Psoas muscle (tissue), 8 donors: Measurements from ENCODE around the gene MMUT. TPM values are rescaled to one million over a fixed set of nuclear protein-coding genes. Genes with fewer than 3 reads are reported as not detected.
"Not testable (repeated sequence)": the region's sequence is repeated elsewhere in the genome, so short reads cannot be mapped to it uniquely, and the experiment has no call there.

Source experiments
- ATAC-seq, 4 donors: fragments of 200-7000 bp; cut with Tn5 transposase; one replicate each; pipeline ENCODE4 v1.9.1; 2020; ENCODE audit warnings: moderate library complexity in 3 of 4, mild to moderate bottlenecking in 2 of 4
- DNase-seq, 2 donors: peaks; one replicate each; pipeline ENCODE4 v3.0.0-alpha.2; 2020
- H3K27ac ChIP-seq: fragments of 200-600 bp; one replicate; pipeline ENCODE4 v1.8.0; 2022
- H3K27me3 ChIP-seq, 3 donors: fragments of 200-600 bp in 1 of 3; one replicate each; pipeline versions ENCODE4 v1.6.1 to v1.8.0; 2013 to 2022; ENCODE audit warnings: low read length in 2 of 3, mild to moderate bottlenecking in 2 of 3, moderate library complexity in 1 of 3; ENCODE audit not compliant: insufficient read depth in 3 of 3
- H3K36me3 ChIP-seq, 2 donors: fragments of 200-600 bp in 1 of 2; one replicate each; pipeline versions ENCODE4 v1.6.1 to v1.8.0; 2013 to 2022; ENCODE audit warnings: low read depth in 1 of 2, mild to moderate bottlenecking in 1 of 2, moderate library complexity in 1 of 2; ENCODE audit not compliant: insufficient read depth in 1 of 2
- H3K4me1 ChIP-seq: fragments of 200-600 bp; one replicate; pipeline ENCODE4 v1.8.0; 2022
- H3K4me3 ChIP-seq: fragments of 200-600 bp; one replicate; pipeline ENCODE4 v1.8.0; 2022; ENCODE audit warnings: mild to moderate bottlenecking
- H3K9me3 ChIP-seq: fragments of 200-600 bp; one replicate; pipeline ENCODE4 v1.8.0; 2022
- CTCF ChIP-seq: fragments of 200-600 bp; IDR thresholded peaks from one replicate; pipeline ENCODE4 v1.8.0; 2022; ENCODE audit warnings: antibody characterized with exemption
- WGBS, 3 donors: extraction: QIAGEN DNeasy Blood & Tissue Kit; methylation state at CpG; one replicate each; pipeline versions ENCODE4 v1.1.6 to v1.1.7; 2013; 5-methylcytosine and 5-hydroxymethylcytosine counted together
- intact Hi-C, 2 donors: fragments of 100-400 bp; cut with DNase I; formaldehyde crosslinking; loops; one replicate each; pipeline versions ENCODE4 v1.11.0 to v1.14.2; 2022
- polyA plus RNA-seq, 3 donors: library from polyadenylated mRNA; stranded (reverse); fragments of 200-250 nt; gene quantifications; one replicate each; pipeline ENCODE4 v1.2.3, GENCODE V29; 2013
- total RNA-seq, 4 donors: library from RNA; stranded (reverse); fragmentation: NEBNext Ultra II Directional in 2 of 4; extraction: Animal tissue kit (Norgen Biotek cat#: 25700) in 2 of 4; gene quantifications; one replicate each; pipeline versions ENCODE4 v1.2.1 to v1.2.4, GENCODE V29; 2021 to 2023
- donor health status: healthy with polysubstance abuse.
- donor health status: DM: no; HTN: no; CAD: no; lungs with moderate emphysema.
- donor health status: Bipolar disorder and iron deficiency.
- donor health status: healthy.
- donor health status: DM: yes; HTN: yes; CAD: no.
- donor health status: DM: no; HTN: no; CAD: no.
- donor health status: DM: no; HTN: no; CAD: no.
- donor health status: DM: yes; HTN: yes; CAD: no.

Gene MMUT
- total and polyA plus RNA-seq, 7 donors, result 13.1 to 24.5 (median 22.1) TPM

DNA sequence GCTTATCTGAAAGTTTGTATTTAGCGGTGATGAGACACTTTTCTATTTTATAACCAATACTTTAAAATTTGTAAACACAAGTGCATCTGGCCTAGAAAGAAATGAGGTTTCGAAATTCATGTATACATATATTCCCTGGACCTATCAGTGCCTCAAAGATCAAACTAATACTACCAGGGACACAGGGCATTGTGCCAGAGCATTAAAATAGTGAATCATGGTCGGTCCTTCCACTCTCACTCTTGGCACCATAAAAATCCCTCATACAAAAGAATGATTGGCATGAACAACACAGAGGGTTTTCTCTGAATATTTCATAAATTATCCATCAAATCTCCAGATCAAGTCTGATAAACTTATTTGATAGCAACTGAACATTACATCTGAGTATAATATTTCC is 62.0 kb downstream of the MMUT start:
- no peaks in the 10 kb centered on the region for H3K36me3 ChIP-seq
- no peak overlapping the region for H3K4me3 ChIP-seq
- H3K27ac ChIP-seq, result no peak overlapping the region
- no peaks in the 10 kb centered on the region for H3K4me1 ChIP-seq
- no peak for TF ChIP-seq CTCF
- no peaks in the 10 kb centered on the region for H3K27me3 ChIP-seq
- DNase-seq, result no peak
- WGBS, 3 donors, result 58 to 73% (median 63%) methylated on average over 3 of the region's 3 CpGs
- intact Hi-C loops, result no loop called here
- H3K9me3 ChIP-seq, result no peaks in the 10 kb centered on the region
- no peak for ATAC-seq

GRCh38 chr6:49386667-49387508 is 76.2 kb downstream of the MMUT start:
- ATAC-seq, H3K27me3 ChIP-seq, H3K4me3 ChIP-seq, DNase-seq, H3K4me1 ChIP-seq, H3K9me3 ChIP-seq, intact Hi-C loops, H3K36me3 ChIP-seq, H3K27ac ChIP-seq: not testable (repeated sequence)
- WGBS, 3 donors, result 81 to 94% (median 90%) methylated on average over 26 of the region's 28 CpGs

DNA sequence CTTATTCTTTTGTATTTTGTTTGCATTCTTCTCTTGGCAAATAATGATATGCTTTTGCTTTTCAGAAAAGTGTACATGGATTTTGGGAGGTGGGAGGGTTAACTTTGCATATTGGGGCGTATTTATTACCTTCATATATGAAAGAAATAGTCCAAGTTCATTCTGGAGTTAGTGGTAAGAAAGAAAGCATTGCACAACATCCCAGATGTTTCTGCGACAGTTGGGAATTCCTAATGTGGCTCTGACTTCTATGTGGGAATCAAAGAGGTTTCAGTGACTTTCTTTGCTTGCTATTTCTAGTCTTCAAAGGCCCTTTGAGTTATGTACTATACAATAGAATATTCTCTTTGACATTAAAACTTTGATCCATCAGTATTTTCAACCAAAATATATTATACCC is 78.1 kb downstream of the MMUT start:
- 54 to 63% (median 56%) methylated on average over 2 of the region's 2 CpGs for WGBS, 3 donors
- H3K36me3 ChIP-seq, result no peaks in the 10 kb centered on the region
- no peak overlapping the region for H3K4me3 ChIP-seq
- no peaks in the 10 kb centered on the region for H3K4me1 ChIP-seq
- DNase-seq (no peak), ATAC-seq (no peak)
- TF ChIP-seq CTCF, result no peak
- H3K27ac ChIP-seq, result no peak overlapping the region
- H3K9me3 ChIP-seq, result no peaks in the 10 kb centered on the region
- intact Hi-C loops, result no loop called here
- H3K27me3 ChIP-seq, result no peaks in the 10 kb centered on the region

Other genes with a start within 250 kb of the MMUT start
- gene CENPQ, start 117 bp upstream of the MMUT start, total RNA-seq, result 1 to 10 TPM; 1.9 to 3.8 (median 2.1) TPM
- 1 to 10 TPM; 3.5 to 5.5 (median 4.0) TPM for gene CENPQ, start 117 bp upstream of the MMUT start, polyA plus RNA-seq
- gene GLYATL3, start 36.7 kb upstream of the MMUT start, total RNA-seq, result not detected
- gene GLYATL3, start 36.7 kb upstream of the MMUT start, polyA plus RNA-seq, result not detected
- gene C6orf141, start 87.4 kb upstream of the MMUT start, total RNA-seq, result under 1 TPM in 3 of 4 donors, not detected in 1; 0.28 to 0.88 (median 0.58) TPM
- gene C6orf141, start 87.4 kb upstream of the MMUT start, polyA plus RNA-seq, result 1 to 10 TPM in 1 of 3 donors, under 1 TPM in 2; 0.29 to 1.5 (median 0.75) TPM
- gene RHAG, start 173.6 kb upstream of the MMUT start, total RNA-seq, result not detected
- under 1 TPM in 1 of 3 donors, not detected in 2; 0.04 TPM for gene RHAG, start 173.6 kb upstream of the MMUT start, polyA plus RNA-seq